ENCODE results near the gene PEX13.

DNA sequence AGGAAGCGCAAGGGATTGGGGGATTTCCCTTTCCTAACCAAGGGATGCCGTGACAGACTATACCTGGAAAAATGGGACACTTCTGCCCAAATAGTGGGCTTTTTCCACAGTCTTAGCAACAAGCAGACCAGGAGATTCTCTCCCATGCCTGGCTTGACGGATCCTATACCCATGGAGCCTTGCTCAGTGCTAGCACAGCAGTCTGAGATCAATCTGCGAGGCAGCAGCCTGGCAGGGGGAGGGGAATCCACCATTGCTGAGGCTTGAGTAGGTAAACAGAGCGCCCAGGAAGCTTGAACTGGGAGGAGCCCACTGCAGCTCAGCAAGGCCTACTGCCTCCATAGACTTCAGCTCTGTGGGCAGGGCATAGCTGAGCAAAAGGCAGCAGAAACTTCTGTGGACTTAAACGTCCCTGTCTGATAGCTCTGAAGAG, 3.7 kb downstream of the PEX13 start:
- TF ChIP-seq, protein P1, sequence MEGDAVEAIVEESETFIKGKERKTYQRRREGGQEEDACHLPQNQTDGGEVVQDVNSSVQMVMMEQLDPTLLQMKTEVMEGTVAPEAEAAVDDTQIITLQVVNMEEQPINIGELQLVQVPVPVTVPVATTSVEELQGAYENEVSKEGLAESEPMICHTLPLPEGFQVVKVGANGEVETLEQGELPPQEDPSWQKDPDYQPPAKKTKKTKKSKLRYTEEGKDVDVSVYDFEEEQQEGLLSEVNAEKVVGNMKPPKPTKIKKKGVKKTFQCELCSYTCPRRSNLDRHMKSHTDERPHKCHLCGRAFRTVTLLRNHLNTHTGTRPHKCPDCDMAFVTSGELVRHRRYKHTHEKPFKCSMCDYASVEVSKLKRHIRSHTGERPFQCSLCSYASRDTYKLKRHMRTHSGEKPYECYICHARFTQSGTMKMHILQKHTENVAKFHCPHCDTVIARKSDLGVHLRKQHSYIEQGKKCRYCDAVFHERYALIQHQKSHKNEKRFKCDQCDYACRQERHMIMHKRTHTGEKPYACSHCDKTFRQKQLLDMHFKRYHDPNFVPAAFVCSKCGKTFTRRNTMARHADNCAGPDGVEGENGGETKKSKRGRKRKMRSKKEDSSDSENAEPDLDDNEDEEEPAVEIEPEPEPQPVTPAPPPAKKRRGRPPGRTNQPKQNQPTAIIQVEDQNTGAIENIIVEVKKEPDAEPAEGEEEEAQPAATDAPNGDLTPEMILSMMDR (IDR thresholded peaks at IDR 0.05) = no peak
- TF ChIP-seq EZH2 (IDR thresholded peaks at IDR 0.05) (no peak), EZH2phosphoT487 (IDR thresholded peaks at IDR 0.05) (no peak)
